IgD-negative memory B cell (primary cell): Measurements from ENCODE around the gene VSIR. TPM values are rescaled to one million over a fixed set of nuclear protein-coding genes. Genes with fewer than 3 reads are reported as not detected.
A peak's percentile ranks its signal among the peaks of the same experiment; 100 is the strongest.

Source experiments
- H3K27ac Mint-ChIP-seq, 3 donors: one replicate each; pipeline ENCODE4 v1.8.0; 2020 to 2022; ENCODE audit warnings: mild to moderate bottlenecking in 3 of 3, mixed read lengths in 3 of 3, moderate library complexity in 1 of 3
- H3K27me3 Mint-ChIP-seq: one replicate; pipeline ENCODE4 v1.8.0; 2021; ENCODE audit warnings: mixed read lengths
- H3K36me3 Mint-ChIP-seq: one replicate; pipeline ENCODE4 v1.8.0; 2020; ENCODE audit warnings: mild to moderate bottlenecking, mixed read lengths
- H3K4me1 Mint-ChIP-seq, 3 donors: one replicate each; pipeline ENCODE4 v1.8.0; 2020 to 2022; ENCODE audit warnings: mixed read lengths in 3 of 3, mild to moderate bottlenecking in 1 of 3
- H3K4me3 Mint-ChIP-seq, 4 donors: one replicate each; pipeline ENCODE4 v1.8.0; 2020 to 2022; ENCODE audit warnings: mild to moderate bottlenecking in 4 of 4, mixed read lengths in 4 of 4, moderate library complexity in 3 of 4
- H3K9me3 Mint-ChIP-seq, 3 donors: one replicate each; pipeline ENCODE4 v1.8.0; 2020 to 2021; ENCODE audit warnings: mixed read lengths in 3 of 3, mild to moderate bottlenecking in 1 of 3
- polyA plus RNA-seq: library from polyadenylated mRNA; unstranded; fragments of 300-500 nt; fragmentation: Illumina TruSeq; gene quantifications from one replicate; pipeline ENCODE4 v1.2.3, GENCODE V29; 2021

Gene VSIR
- polyA plus RNA-seq, 1 donor from 2014 or later, result 73.6 TPM

- Mint-ChIP-seq H3K27me3 (no peaks in the 10 kb centered on the region), H3K4me1 (peaks cover 9 to 14% (median 11%) of the 10 kb centered on the region in 3 donors), H3K36me3 (no peaks in the 10 kb centered on the region), H3K27ac (no peak overlapping the region), H3K9me3 (no peaks in the 10 kb centered on the region), H3K4me3 (no peak overlapping the region)
These were observed 7.4 kb upstream of the VSIR start for GRCh38 chr10:71780719-71781118.

GRCh38 chr10:71780156-71780555 lies 6.8 kb upstream of the VSIR start:
- H3K27me3 Mint-ChIP-seq, result no peaks in the 10 kb centered on the region
- H3K4me1 Mint-ChIP-seq, result peaks cover 15 to 20% (median 17%) of the 10 kb centered on the region in 3 donors
- H3K4me3 Mint-ChIP-seq, result no peak overlapping the region
- no peaks in the 10 kb centered on the region for H3K9me3 Mint-ChIP-seq
- H3K36me3 Mint-ChIP-seq, result no peaks in the 10 kb centered on the region
- no peak overlapping the region for H3K27ac Mint-ChIP-seq

- peaks cover 16 to 22% (median 20%) of the 10 kb centered on the region in 3 donors for H3K4me1 Mint-ChIP-seq
- H3K4me3 Mint-ChIP-seq, result no peak overlapping the region
- no peaks in the 10 kb centered on the region for H3K27me3 Mint-ChIP-seq
- H3K9me3 Mint-ChIP-seq, result no peaks in the 10 kb centered on the region
- no peaks in the 10 kb centered on the region for H3K36me3 Mint-ChIP-seq
- no peak overlapping the region for H3K27ac Mint-ChIP-seq
These were observed 6.3 kb upstream of the VSIR start for GRCh38 chr10:71779641-71780040.

- peaks cover 26 to 30% (median 28%) of the 10 kb centered on the region in 3 donors for H3K4me1 Mint-ChIP-seq
- H3K36me3 Mint-ChIP-seq, result no peaks in the 10 kb centered on the region
- no peak overlapping the region for H3K27ac Mint-ChIP-seq
- H3K27me3 Mint-ChIP-seq, result no peaks in the 10 kb centered on the region
- no peaks in the 10 kb centered on the region for H3K9me3 Mint-ChIP-seq
- H3K4me3 Mint-ChIP-seq, result peak overlapping the region in 1 of 4 donors; percentile 45
These were observed 4.9 kb upstream of the VSIR start for GRCh38 chr10:71778071-71778825.

- H3K4me3 Mint-ChIP-seq, result peak overlapping the region in 2 of 4 donors; percentile 23 to 74
- peak overlapping the region in 1 of 3 donors; percentile 13 for H3K27ac Mint-ChIP-seq
- no peaks in the 10 kb centered on the region for H3K36me3 Mint-ChIP-seq
- no peaks in the 10 kb centered on the region for H3K9me3 Mint-ChIP-seq
- H3K4me1 Mint-ChIP-seq, result peaks cover 27 to 30% (median 30%) of the 10 kb centered on the region in 3 donors
- H3K27me3 Mint-ChIP-seq, result no peaks in the 10 kb centered on the region
These were observed 4.1 kb upstream of the VSIR start for GRCh38 chr10:71777213-71777985.

GRCh38 chr10:71776481-71776925 lies 3.2 kb upstream of the VSIR start:
- Mint-ChIP-seq H3K4me1 (peaks cover 34 to 38% (median 35%) of the 10 kb centered on the region in 3 donors), H3K27me3 (no peaks in the 10 kb centered on the region), H3K4me3 (peak overlapping the region in 1 of 4 donors; percentile 68), H3K36me3 (no peaks in the 10 kb centered on the region), H3K9me3 (no peaks in the 10 kb centered on the region), H3K27ac (peak overlapping the region in 2 of 3 donors; percentile 3 to 86)

GRCh38 chr10:71774916-71775702 lies 1.8 kb upstream of the VSIR start:
- peak overlapping the region; percentile 59 to 88 (median 77) for H3K4me3 Mint-ChIP-seq

GRCh38 chr10:71772832-71773220 lies 494 bp downstream of the VSIR start:
- Mint-ChIP-seq H3K36me3 (peaks cover 7% of the 10 kb centered on the region), H3K4me3 (peak overlapping the region; percentile 56 to 96 (median 88)), H3K9me3 (no peaks in the 10 kb centered on the region), H3K27ac (peak overlapping the region; percentile 79 to 99 (median 89)), H3K4me1 (peaks cover 53 to 64% (median 54%) of the 10 kb centered on the region in 3 donors), H3K27me3 (no peaks in the 10 kb centered on the region)

More at GRCh38 chr10:71774916-71775702, 1.8 kb upstream of the VSIR start:
- peak overlapping the region in 2 of 3 donors; percentile 63 to 86 for H3K27ac Mint-ChIP-seq
- no peaks in the 10 kb centered on the region for H3K9me3 Mint-ChIP-seq
- peaks cover 38 to 47% (median 41%) of the 10 kb centered on the region in 3 donors for H3K4me1 Mint-ChIP-seq
- peaks cover under 1% of the 10 kb centered on the region for H3K36me3 Mint-ChIP-seq
- no peaks in the 10 kb centered on the region for H3K27me3 Mint-ChIP-seq

GRCh38 chr10:71771821-71772617 lies 1.3 kb downstream of the VSIR start:
- Mint-ChIP-seq H3K4me1 (peaks cover 59 to 71% (median 61%) of the 10 kb centered on the region in 3 donors), H3K9me3 (no peaks in the 10 kb centered on the region), H3K27ac (peak overlapping the region; percentile 79 to 99 (median 94)), H3K4me3 (peak overlapping the region; percentile 56 to 96 (median 88)), H3K36me3 (peaks cover 8% of the 10 kb centered on the region), H3K27me3 (no peaks in the 10 kb centered on the region)

GRCh38 chr10:71771204-71771603 lies 2.1 kb downstream of the VSIR start:
- Mint-ChIP-seq H3K4me1 (peaks cover 61 to 72% (median 64%) of the 10 kb centered on the region in 3 donors), H3K4me3 (peak overlapping the region; percentile 56 to 96 (median 88)), H3K36me3 (peaks cover 10% of the 10 kb centered on the region), H3K9me3 (no peaks in the 10 kb centered on the region), H3K27ac (peak overlapping the region; percentile 79 to 99 (median 94)), H3K27me3 (no peaks in the 10 kb centered on the region)

- Mint-ChIP-seq H3K27ac (peak overlapping the region; percentile 79 to 99 (median 94)), H3K9me3 (no peaks in the 10 kb centered on the region), H3K4me1 (peaks cover 57 to 68% (median 60%) of the 10 kb centered on the region in 3 donors), H3K36me3 (peaks cover 10% of the 10 kb centered on the region), H3K4me3 (peak overlapping the region; percentile 56 to 89 (median 76)), H3K27me3 (no peaks in the 10 kb centered on the region)
These were observed 2.5 kb downstream of the VSIR start for GRCh38 chr10:71770789-71771188.

- Mint-ChIP-seq H3K36me3 (peaks cover 10% of the 10 kb centered on the region), H3K27ac (peak overlapping the region; percentile 79 to 99 (median 97)), H3K4me1 (peaks cover 52 to 62% (median 56%) of the 10 kb centered on the region in 3 donors), H3K9me3 (no peaks in the 10 kb centered on the region), H3K4me3 (peak overlapping the region in 2 of 4 donors; percentile 56 to 81), H3K27me3 (no peaks in the 10 kb centered on the region)
These were observed 3.1 kb downstream of the VSIR start for GRCh38 chr10:71770255-71770654.

- H3K4me3 Mint-ChIP-seq, result peak overlapping the region; percentile 56 to 83 (median 72)
- H3K36me3 Mint-ChIP-seq, result peaks cover 10% of the 10 kb centered on the region
- no peaks in the 10 kb centered on the region for H3K9me3 Mint-ChIP-seq
- H3K4me1 Mint-ChIP-seq, result peaks cover 46 to 60% (median 50%) of the 10 kb centered on the region in 3 donors
- peak overlapping the region; percentile 92 to 99 (median 97) for H3K27ac Mint-ChIP-seq
- H3K27me3 Mint-ChIP-seq, result no peaks in the 10 kb centered on the region
These were observed 4.0 kb downstream of the VSIR start for GRCh38 chr10:71769279-71769823.
